Left hindlimb (tissue), 1 donor: ENCODE measurements around the gene FBP2.
A peak's percentile ranks its signal among the peaks of the same experiment; 100 is the strongest.
"Not testable (repeated sequence)": the region's sequence is repeated elsewhere in the genome, so short reads cannot be mapped to it uniquely, and the experiment has no call there.

ENCODE experiments used
- DNase-seq: peaks from one replicate; pipeline ENCODE4 v3.0.0-alpha.2; 2018

FBP2 gene

GRCh38 chr9:94603259-94604160, 9.9 kb upstream of the FBP2 start:
- DNase-seq, result peak; percentile 88

GRCh38 chr9:94602666-94603065, 9.0 kb upstream of the FBP2 start:
- no peak for DNase-seq

- no peak for DNase-seq
These were observed 7.1 kb upstream of the FBP2 start for GRCh38 chr9:94600715-94601114.

- DNase-seq, result no peak
These were observed 6.6 kb upstream of the FBP2 start for GRCh38 chr9:94600258-94600657.

- no peak for DNase-seq
These were observed 5.5 kb upstream of the FBP2 start for GRCh38 chr9:94599102-94599501.

- DNase-seq, result not testable (repeated sequence)
These were observed 941 bp downstream of the FBP2 start for GRCh38 chr9:94592683-94593082.

GRCh38 chr9:94591876-94592275, 1.7 kb downstream of the FBP2 start:
- DNase-seq, result no peak

GRCh38 chr9:94591046-94591545, 2.5 kb downstream of the FBP2 start:
- DNase-seq, result not testable (repeated sequence)

GRCh38 chr9:94588681-94589080, 4.9 kb downstream of the FBP2 start:
- DNase-seq, result no peak

- no peak for DNase-seq
These were observed 6.8 kb downstream of the FBP2 start for GRCh38 chr9:94586814-94587213.

GRCh38 chr9:94586316-94586715, 7.3 kb downstream of the FBP2 start:
- no peak for DNase-seq

GRCh38 chr9:94584555-94584954, 9.1 kb downstream of the FBP2 start:
- DNase-seq, result no peak

GRCh38 chr9:94581728-94582127, 11.9 kb downstream of the FBP2 start:
- DNase-seq, result no peak

GRCh38 chr9:94577571-94577970, 16.1 kb downstream of the FBP2 start:
- DNase-seq, result no peak

- DNase-seq, result no peak
These were observed 16.6 kb downstream of the FBP2 start for GRCh38 chr9:94577036-94577435.

GRCh38 chr9:94576131-94576530, 17.5 kb downstream of the FBP2 start:
- DNase-seq, result no peak

GRCh38 chr9:94568972-94569712, 24.5 kb downstream of the FBP2 start:
- DNase-seq, result no peak

GRCh38 chr9:94568250-94568889, 25.3 kb downstream of the FBP2 start:
- DNase-seq, result no peak

- no peak for DNase-seq
These were observed 26.4 kb downstream of the FBP2 start for GRCh38 chr9:94567271-94567670.

- no peak for DNase-seq
These were observed 27.1 kb downstream of the FBP2 start for GRCh38 chr9:94566550-94566949.

- not testable (repeated sequence) for DNase-seq
These were observed 29.3 kb downstream of the FBP2 start for GRCh38 chr9:94564279-94564678.

GRCh38 chr9:94563548-94563947, 30.1 kb downstream of the FBP2 start:
- DNase-seq, result no peak

- no peak for DNase-seq
These were observed 33.4 kb downstream of the FBP2 start for GRCh38 chr9:94560237-94560636.
